Mammary epithelial cell (primary cell): ENCODE measurements around the gene IKBKE.

ENCODE experiments used
- EZH2 ChIP-seq: IDR thresholded peaks from 2 replicates; pipeline ENCODE4 v1.6.1; 2012; ENCODE audit warnings: low read length, inconsistent platforms, borderline replicate concordance
- TF ChIP-seq, protein P1 (sequence below), 2 donors: IDR thresholded peaks in 1 of 2; conservative IDR thresholded peaks in 1 of 2; 2 replicates each; pipeline ENCODE4 v1.5.1; 2011 to 2012; ENCODE audit warnings: inconsistent platforms in 2 of 2, low read length in 2 of 2, mild to moderate bottlenecking in 2 of 2, control low read depth in 1 of 2, low read depth in 1 of 2; ENCODE audit not compliant: insufficient read depth in 1 of 2; ENCODE audit errors: extremely low read depth in 1 of 2

DNA sequence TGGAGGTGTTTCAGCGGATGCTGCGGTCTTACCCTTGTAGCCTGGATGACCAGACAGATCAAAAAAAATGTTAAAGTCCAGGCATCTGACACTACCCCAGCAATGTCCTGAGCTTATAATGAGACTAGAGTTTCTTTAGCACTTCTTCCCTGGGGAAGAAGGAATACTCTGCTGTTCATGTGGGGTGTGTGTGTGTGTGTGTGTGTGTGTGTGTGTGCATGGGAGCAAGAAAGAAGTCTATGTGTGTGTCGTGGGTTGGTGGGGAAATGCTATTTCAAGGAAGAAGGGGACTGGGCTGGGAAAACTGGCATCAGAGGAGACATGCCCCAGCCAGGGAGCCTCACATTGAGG lies 34.1 kb downstream of the IKBKE start:
- TF ChIP-seq, protein P1, sequence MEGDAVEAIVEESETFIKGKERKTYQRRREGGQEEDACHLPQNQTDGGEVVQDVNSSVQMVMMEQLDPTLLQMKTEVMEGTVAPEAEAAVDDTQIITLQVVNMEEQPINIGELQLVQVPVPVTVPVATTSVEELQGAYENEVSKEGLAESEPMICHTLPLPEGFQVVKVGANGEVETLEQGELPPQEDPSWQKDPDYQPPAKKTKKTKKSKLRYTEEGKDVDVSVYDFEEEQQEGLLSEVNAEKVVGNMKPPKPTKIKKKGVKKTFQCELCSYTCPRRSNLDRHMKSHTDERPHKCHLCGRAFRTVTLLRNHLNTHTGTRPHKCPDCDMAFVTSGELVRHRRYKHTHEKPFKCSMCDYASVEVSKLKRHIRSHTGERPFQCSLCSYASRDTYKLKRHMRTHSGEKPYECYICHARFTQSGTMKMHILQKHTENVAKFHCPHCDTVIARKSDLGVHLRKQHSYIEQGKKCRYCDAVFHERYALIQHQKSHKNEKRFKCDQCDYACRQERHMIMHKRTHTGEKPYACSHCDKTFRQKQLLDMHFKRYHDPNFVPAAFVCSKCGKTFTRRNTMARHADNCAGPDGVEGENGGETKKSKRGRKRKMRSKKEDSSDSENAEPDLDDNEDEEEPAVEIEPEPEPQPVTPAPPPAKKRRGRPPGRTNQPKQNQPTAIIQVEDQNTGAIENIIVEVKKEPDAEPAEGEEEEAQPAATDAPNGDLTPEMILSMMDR (conservative IDR thresholded peaks at IDR 0.05 in 1 of 2, IDR thresholded peaks at IDR 0.05 in 1 of 2; ENCODE audit: extremely low read depth in 1 of 2, insufficient read depth in 1 of 2, low read depth in 1 of 2, low read length in 2 of 2), result no peak
- TF ChIP-seq EZH2, result no peak
